Measurements from ENCODE around the gene TTYH2.
A peak's percentile ranks its signal among the peaks of the same experiment; 100 is the strongest.

DNA sequence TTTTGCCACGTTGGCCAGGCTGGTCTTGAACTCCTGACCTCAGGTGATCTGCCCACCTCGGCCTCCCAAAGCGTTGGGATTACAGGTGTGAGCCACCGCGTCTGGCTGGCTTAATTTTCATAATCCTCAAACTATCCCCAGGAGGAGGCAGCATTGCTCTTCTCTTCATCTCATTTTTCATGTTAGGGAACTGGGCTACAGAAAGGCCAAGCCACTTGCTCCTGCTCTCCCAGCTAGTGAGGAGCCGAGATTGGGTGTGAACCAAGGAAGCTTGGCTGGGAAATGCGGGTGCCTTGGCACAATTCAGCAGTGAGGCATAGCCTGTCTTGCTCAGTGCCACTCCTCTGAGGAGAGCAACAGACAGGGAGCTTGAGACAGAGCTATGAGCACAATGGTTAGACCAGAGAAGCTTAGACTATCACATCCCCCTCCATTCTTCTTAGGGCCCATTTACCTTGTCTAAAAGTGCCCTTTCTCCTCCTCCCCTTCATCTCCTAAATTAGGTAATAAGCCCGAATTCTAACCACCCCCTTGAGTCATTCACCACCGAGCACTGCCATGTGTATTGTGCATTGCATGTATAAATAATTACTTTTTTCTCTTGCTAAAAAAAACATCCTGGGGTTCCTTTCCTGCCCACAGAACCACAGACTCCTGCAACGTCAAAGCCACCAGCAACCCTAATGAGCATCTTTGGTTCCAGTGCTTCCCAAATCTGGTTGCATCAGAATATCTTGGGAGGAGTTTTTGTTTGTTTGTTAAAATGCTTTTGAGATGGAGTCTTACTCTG is 92.7 kb downstream of the TTYH2 start:
- TF ChIP-seq, protein P1, sequence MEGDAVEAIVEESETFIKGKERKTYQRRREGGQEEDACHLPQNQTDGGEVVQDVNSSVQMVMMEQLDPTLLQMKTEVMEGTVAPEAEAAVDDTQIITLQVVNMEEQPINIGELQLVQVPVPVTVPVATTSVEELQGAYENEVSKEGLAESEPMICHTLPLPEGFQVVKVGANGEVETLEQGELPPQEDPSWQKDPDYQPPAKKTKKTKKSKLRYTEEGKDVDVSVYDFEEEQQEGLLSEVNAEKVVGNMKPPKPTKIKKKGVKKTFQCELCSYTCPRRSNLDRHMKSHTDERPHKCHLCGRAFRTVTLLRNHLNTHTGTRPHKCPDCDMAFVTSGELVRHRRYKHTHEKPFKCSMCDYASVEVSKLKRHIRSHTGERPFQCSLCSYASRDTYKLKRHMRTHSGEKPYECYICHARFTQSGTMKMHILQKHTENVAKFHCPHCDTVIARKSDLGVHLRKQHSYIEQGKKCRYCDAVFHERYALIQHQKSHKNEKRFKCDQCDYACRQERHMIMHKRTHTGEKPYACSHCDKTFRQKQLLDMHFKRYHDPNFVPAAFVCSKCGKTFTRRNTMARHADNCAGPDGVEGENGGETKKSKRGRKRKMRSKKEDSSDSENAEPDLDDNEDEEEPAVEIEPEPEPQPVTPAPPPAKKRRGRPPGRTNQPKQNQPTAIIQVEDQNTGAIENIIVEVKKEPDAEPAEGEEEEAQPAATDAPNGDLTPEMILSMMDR (IDR thresholded peaks at IDR 0.05 in 8 of 11, conservative IDR thresholded peaks at IDR 0.05 in 3 of 11), result peak in 3 of 11 experiments; percentile 11 to 44 (median 25)
- TF ChIP-seq POLR2A (IDR thresholded peaks at IDR 0.05), result no peak
- peak in 1 of 3 donors; percentile 12 for TF ChIP-seq POLR2AphosphoS5 (IDR thresholded peaks at IDR 0.05)
